Ovary (tissue), 9 donors: ENCODE measurements around the gene FBXL12. TPM values are rescaled to one million over a fixed set of nuclear protein-coding genes. Genes with fewer than 3 reads are reported as not detected.
"Not testable (repeated sequence)": the region's sequence is repeated elsewhere in the genome, so short reads cannot be mapped to it uniquely, and the experiment has no call there.

Experiments
- DNase-seq, 5 donors: peaks; one replicate each; pipeline ENCODE4 v3.0.0-alpha.2; 2019 to 2020
- H3K27ac ChIP-seq, 2 donors: fragments of 200-600 bp; one replicate each; pipeline versions ENCODE4 v1.5.1 to v1.8.0; 2019 to 2022
- H3K27me3 ChIP-seq: fragments of 200-600 bp; one replicate; pipeline ENCODE4 v1.8.0; 2022
- H3K36me3 ChIP-seq: fragments of 200-600 bp; sonication (generic); one replicate; pipeline ENCODE4 v1.5.1; 2019
- H3K4me1 ChIP-seq: one replicate; pipeline ENCODE4 v1.8.1; 2013; ENCODE audit warnings: mild to moderate bottlenecking, moderate library complexity; ENCODE audit not compliant: insufficient read depth
- H3K4me3 ChIP-seq: fragments of 200-600 bp; sonication (generic); one replicate; pipeline ENCODE4 v1.5.1; 2017
- H3K9me3 ChIP-seq, 2 donors: fragments of 200-600 bp in 1 of 2; sonication (generic) in 1 of 2; one replicate each; pipeline versions ENCODE4 v1.5.1 to v1.8.1; 2013 to 2019; ENCODE audit warnings: mild to moderate bottlenecking in 1 of 2, moderate library complexity in 1 of 2
- CTCF ChIP-seq, 3 donors: fragments of 450-650 bp in 2 of 3; fragments of 200-600 bp in 1 of 3; IDR thresholded peaks; one replicate each; pipeline versions ENCODE4 v1.5.1 to v1.8.0; 2016 to 2022; ENCODE audit warnings: antibody characterized with exemption in 3 of 3, mild to moderate bottlenecking in 1 of 3
- EP300 ChIP-seq: sonication (generic); formaldehyde crosslinking; IDR thresholded peaks from one replicate; pipeline ENCODE4 v1.6.1; 2017; ENCODE audit warnings: antibody characterized with exemption
- POLR2A ChIP-seq: fragments of 450-650 bp; IDR thresholded peaks from one replicate; pipeline ENCODE4 v1.6.1; 2017; ENCODE audit warnings: antibody characterized with exemption, mild to moderate bottlenecking, moderate library complexity
- WGBS, 3 donors: extraction: QIAGEN DNeasy Blood & Tissue Kit in 1 of 3; methylation state at CpG; one replicate each; pipeline versions ENCODE4 v1.1.5 to v1.1.7; 2013 to 2017; 5-methylcytosine and 5-hydroxymethylcytosine counted together
- intact Hi-C, 4 donors: fragments of 100-400 bp; cut with DNase I; formaldehyde crosslinking; loops; one replicate each; pipeline versions ENCODE4 v1.11.0 to v1.15.1; 2022 to 2023
- polyA plus RNA-seq, 2 donors: library from polyadenylated mRNA; stranded (reverse); fragments of 200-250 nt in 1 of 2; fragments of 350-450 nt in 1 of 2; fragmentation: Illumina TruSeq in 1 of 2; extraction: RNeasy Lipid Tissue Mini Kit (QIAGEN cat#74804) in 1 of 2; gene quantifications; one replicate each; pipeline ENCODE4 v1.2.3, GENCODE V29; 2013 to 2014
- total RNA-seq, 7 donors: library from RNA; depleted of rRNA in 2 of 7; stranded (reverse); fragments of >200 nt in 2 of 7; fragmentation: NEBNext Ultra II Directional in 3 of 7; extraction: Animal tissue kit (Norgen Biotek cat#: 25700) in 3 of 7; gene quantifications; one replicate each; pipeline versions ENCODE4 v1.1.0 to v1.2.4, GENCODE V29; 2016 to 2023
- donor health status: DM: no; HTN: no; CAD: no; lungs with moderate emphysema.
- donor health status: DM: no; HTN: no; CAD: no.
- donor health status: Bipolar disorder and iron deficiency.
- donor health status: DM: yes; HTN: yes; CAD: no.
- donor health status: DM: no; HTN: no; CAD: no.
- donor health status: DM: yes; HTN: yes; CAD: no.

The FBXL12 gene
- total and polyA plus RNA-seq, 9 donors, result 18.3 to 34.4 (median 25.2) TPM

- H3K36me3 ChIP-seq, result no peaks in the 10 kb centered on the region
- H3K4me3 ChIP-seq, result no peak overlapping the region
- peaks cover 7% of the 10 kb centered on the region for H3K4me1 ChIP-seq
- DNase-seq, result peak in 3 of 5 donors; percentile 40 to 44 (median 44)
- H3K27me3 ChIP-seq, result no peaks in the 10 kb centered on the region
- H3K9me3 ChIP-seq, result no peaks in the 10 kb centered on the region
- peak overlapping the region in 1 of 2 donors; percentile 81 for H3K27ac ChIP-seq
- intact Hi-C loops, result loop anchor here in 3 of 4 donors (5.0 to 10.0 kb wide), 3 partner anchors 164 to 467 kb away; partner anchors contain the start of genes ZNF561 (in 2 of the 3) and ZNF559 (in 1 of the 3)
- TF ChIP-seq EP300 (no peak), POLR2A (no peak), CTCF (IDR thresholded peaks at IDR 0.05) (no peak)
- WGBS, 3 donors, result 36 to 43% (median 42%) methylated on average over 11 of the region's 11 CpGs
Measured at GRCh38 chr19:9789066-9789465, 29.8 kb downstream of the FBXL12 start.

DNA sequence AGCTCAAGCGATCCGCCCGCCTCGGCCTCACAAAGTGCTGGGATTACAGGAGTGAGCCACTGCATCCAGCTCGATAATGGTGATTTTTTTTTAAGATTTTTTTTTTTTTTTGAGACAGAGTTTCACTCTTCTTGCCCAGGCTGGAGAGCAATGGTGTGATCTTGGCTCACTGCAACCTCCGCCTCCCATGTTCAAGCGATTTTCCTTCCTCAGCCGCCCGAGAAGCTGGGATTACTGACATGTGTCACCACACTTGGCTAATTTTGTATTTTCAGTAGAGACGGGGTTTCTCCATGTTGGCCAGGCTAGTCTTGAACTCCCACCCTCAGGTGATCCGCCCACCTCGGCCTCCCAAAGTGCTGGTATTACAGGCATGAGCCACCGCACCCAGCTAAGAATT lies 30.3 kb downstream of the FBXL12 start:
- H3K36me3 ChIP-seq, H3K4me1 ChIP-seq, H3K27me3 ChIP-seq, H3K9me3 ChIP-seq, DNase-seq, H3K4me3 ChIP-seq: not testable (repeated sequence)
- peak overlapping the region in 1 of 2 donors; percentile 81 for H3K27ac ChIP-seq
- WGBS, 3 donors, result 84 to 87% (median 85%) methylated on average over 13 of the region's 13 CpGs
- intact Hi-C loops, result loop anchor here in 3 of 4 donors (5.0 to 10.0 kb wide), 3 partner anchors 164 to 466 kb away; partner anchors contain the start of genes ZNF561 (in 2 of the 3) and ZNF559 (in 1 of the 3)

DNA sequence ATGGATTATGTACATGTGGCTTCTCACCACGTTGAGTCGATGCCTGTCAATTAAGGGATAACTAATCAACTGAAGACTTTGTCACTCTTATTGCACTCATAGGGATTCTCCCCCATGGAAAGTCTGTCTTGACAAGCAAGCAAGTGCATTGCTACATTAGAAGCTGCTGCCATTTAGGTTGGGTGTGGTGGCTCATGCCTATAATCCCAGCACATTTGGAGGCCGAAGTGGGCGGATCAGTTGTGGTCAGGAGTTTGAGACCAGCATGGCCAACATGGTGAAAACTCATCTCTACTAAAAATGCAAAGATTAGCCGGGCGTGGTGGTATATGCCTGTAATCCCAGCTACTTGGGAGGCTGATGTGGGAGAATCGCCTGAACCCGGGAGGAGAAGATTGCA lies 32.1 kb downstream of the FBXL12 start:
- WGBS, 3 donors, result 90 to 97% (median 94%) methylated on average over 8 of the region's 8 CpGs
- TF ChIP-seq CTCF (IDR thresholded peaks at IDR 0.05) (no peak), EP300 (no peak), POLR2A (no peak)
- Histone ChIP-seq H3K9me3 (no peaks in the 10 kb centered on the region), H3K4me3 (no peak overlapping the region), H3K27me3 (no peaks in the 10 kb centered on the region), H3K36me3 (no peaks in the 10 kb centered on the region), H3K4me1 (peaks cover 7% of the 10 kb centered on the region), H3K27ac (peak overlapping the region in 1 of 2 donors; percentile 98)
- intact Hi-C loops, result loop anchor here in 3 of 4 donors (5.0 to 10.0 kb wide), 3 partner anchors 162 to 465 kb away; partner anchors contain the start of genes ZNF561 (in 2 of the 3) and ZNF559 (in 1 of the 3)
- no peak for DNase-seq

DNA sequence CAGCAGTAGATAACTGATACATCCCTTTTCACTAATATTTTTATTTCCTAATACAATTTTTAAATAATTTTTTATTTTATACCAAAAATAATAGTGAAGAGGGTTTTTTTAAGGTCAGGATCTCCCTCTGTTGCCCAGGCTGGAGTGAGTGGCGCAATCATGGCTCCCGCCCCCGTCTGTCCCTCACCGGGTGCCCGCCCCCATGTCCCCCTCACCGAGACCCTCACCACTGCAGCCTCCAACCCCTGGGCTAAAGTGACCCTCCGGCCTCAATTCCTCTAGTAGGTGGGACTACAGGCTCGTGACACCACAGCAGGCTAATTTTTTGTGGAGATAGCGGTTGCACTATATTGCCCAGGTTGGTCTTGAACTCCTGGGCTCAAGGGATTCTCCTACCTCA lies 32.5 kb downstream of the FBXL12 start:
- Histone ChIP-seq H3K9me3 (no peaks in the 10 kb centered on the region), H3K36me3 (no peaks in the 10 kb centered on the region), H3K4me1 (peaks cover 7% of the 10 kb centered on the region), H3K27ac (peak overlapping the region; percentile 77 to 98), H3K4me3 (peak overlapping the region; percentile 81), H3K27me3 (no peaks in the 10 kb centered on the region)
- intact Hi-C loops, result loop anchor here in 3 of 4 donors (5.0 to 10.0 kb wide), 3 partner anchors 162 to 464 kb away; partner anchors contain the start of genes ZNF561 (in 2 of the 3) and ZNF559 (in 1 of the 3)
- TF ChIP-seq CTCF (IDR thresholded peaks at IDR 0.05) (no peak), EP300 (no peak), POLR2A (no peak)
- peak in 3 of 5 donors; percentile 54 to 60 (median 57) for DNase-seq
- 39 to 55% (median 49%) methylated on average over 9 of the region's 9 CpGs for WGBS, 3 donors
